ENCODE results near the gene TMC8. TPM values are rescaled to one million over a fixed set of nuclear protein-coding genes. Genes with fewer than 3 reads are reported as not detected.
"Not testable (repeated sequence)": the region's sequence is repeated elsewhere in the genome, so short reads cannot be mapped to it uniquely, and the experiment has no call there.

TMC8 gene
- total RNA-seq, 1 donor from 2014 or later: 0.94 TPM

DNA sequence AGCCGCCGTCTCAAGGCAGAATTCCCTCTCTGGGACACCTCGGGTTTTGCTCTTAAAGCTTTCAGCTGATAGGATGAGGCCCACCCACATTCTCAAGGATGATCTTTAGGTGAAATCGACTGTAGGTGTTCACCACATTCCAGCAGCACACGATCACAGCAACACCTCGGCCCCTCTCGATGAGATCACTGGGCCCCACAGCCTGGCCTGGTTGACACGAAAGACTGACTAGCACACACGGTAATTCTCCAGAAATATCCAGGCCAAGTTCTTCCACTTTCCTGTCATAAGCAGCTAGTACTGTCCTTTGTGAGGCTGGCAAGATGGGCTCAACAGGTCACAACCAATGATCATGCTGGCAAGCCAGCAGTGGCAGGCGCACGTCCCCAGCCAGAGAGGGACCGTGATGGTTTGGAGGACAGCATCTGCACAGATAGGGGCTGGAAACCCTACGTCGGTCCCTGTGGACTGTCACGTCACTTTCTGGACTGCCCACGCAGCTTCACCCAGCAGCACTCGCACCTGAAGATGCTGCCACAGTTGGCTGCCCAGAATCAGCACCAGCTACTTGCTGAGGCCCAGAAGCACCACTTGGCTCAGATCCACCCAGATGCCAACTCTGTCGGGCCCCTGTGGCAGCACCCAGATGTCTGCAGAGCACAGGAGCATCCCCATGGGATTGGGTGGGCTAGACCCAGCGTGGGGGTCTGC, 19.4 kb upstream of the TMC8 start:
- no peak for DNase-seq

DNA sequence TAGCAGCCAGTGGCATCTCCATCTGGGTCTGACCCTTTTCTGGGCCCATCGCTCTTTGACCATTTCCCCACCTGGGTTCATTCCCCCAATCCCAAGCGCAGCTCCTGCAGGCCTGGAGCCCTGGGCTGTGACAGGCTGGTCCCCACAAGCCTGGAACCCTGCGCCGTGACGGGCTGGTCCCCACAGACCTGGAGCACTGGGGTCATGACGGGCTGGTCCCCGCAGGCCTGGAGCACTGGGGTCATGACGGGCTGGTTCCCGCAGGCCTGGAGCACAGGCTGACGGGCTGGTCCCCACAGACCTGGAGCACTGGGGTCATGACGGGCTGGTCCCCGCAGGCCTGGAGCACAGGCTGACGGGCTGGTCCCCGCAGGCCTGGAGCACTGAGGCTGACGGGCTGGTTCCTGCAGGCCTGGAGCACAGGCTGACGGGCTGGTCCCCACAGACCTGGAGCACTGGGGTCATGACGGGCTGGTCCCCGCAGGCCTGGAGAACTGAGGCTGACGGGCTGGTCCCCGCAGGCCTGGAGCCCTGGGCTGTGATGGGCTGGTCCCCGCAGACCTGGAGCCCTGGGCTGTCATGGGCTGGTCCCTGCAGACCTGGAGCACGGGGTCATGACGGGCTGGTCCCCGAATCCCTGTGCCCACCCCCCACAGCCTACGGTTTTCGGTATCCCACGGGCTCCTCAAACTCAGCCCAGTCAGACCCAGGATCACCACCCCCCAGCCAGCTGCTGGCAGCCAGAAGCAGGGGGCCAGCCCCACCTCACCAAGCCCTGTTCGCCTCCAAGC, 18.6 kb upstream of the TMC8 start:
- DNase-seq: no peak

DNA sequence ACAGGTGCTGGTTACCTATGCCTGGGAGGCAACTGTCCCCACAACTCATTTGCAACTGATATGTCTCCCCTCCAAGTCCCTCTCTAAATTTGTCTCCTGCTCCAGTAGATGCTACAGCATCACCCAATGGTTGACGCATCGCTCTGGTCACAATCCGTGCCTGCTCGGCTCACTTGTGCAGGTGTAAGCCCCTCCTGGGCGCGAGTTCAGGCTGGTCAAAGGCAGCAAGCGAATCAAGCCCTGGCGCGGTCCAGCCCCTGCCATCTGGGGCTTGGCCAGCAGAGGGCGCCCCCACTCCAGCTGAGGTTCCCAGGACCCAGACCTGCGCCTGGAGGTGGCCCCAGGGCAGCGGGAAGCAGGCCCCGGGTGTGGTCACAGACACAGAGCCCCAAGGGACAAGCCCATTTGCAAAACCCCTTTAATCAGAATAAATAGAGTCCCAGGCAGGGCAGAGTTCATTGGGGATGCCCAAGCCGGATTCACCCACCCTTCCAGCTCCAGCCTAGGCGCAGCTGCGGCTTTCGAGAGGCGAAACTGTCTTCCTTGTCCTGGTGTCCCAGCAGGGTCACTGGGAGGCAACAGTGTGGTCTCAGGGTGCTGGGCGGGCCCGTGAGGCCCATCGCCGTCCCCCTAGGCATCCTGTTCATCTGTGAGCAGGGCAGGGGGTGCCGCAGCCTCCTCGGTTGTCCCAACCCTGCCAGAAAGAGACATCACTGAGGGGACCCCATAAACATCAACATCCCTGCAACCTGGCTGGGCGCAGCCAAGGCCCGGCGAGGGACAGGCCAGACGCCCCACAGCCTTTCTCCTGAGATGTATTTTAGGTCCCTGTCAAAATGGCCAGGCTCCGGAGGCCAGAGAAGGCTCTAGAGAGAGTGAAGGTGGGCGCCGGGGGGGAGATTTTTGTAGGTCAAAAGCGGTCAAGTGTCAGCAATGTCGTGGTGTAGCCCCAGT, 17.8 kb upstream of the TMC8 start:
- peak; percentile 45 for DNase-seq

- DNase-seq: no peak
Measured at GRCh38 chr17:78113804-78114785, 16.5 kb upstream of the TMC8 start.

GRCh38 chr17:78114831-78115723, 15.5 kb upstream of the TMC8 start:
- DNase-seq: peak; percentile 84

GRCh38 chr17:78115803-78116202, 14.8 kb upstream of the TMC8 start:
- not testable (repeated sequence) for DNase-seq

GRCh38 chr17:78116411-78116810, 14.2 kb upstream of the TMC8 start:
- no peak for DNase-seq

DNA sequence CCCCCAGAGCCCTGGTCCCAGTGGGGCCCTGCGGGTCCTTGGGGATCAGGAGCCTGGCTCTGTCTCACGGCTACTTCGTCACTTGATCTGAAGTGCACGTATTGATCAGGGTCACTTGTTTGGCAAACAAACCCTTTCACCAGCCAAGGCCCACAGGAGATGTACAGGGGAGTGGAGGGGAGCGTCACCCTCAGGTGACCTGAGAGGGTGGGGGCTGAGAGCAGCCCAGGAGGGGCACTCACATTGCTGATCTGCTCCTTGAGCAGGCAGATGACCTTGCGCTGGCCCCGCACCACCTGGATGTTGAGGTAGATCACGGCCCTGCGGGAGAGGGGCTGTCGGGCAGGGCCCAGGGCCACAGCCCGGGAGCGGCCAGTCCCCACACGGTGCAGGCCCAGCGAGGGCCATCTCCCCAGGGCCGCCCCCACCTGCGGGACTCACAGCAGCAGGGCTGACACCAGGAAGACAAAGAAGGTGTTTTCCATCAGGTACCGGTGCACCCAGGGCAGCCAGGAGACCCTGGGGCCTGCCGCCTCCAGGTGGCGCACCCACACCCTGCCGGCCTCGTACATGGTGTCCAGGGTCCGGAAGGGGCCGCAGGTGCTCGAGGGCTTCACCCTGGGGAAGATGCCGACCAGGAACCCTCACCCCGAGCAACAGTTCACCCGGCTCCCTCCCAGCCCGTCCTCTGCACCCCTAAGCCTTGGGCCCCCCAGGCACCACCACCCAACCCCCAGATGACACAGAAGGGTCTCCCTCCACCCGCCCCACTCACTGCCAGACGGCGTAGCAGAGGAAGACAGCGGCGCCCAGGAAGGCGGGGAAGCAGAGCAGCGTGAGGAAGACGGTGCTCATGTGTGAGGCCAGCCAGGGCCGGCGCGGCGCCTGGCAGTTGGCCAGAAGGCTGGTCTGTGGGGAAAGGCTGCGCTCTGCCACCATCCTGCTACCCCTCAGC, 13.3 kb upstream of the TMC8 start:
- no peak for DNase-seq

- no peak for DNase-seq
Measured at GRCh38 chr17:78118801-78119241, 11.8 kb upstream of the TMC8 start.

DNA sequence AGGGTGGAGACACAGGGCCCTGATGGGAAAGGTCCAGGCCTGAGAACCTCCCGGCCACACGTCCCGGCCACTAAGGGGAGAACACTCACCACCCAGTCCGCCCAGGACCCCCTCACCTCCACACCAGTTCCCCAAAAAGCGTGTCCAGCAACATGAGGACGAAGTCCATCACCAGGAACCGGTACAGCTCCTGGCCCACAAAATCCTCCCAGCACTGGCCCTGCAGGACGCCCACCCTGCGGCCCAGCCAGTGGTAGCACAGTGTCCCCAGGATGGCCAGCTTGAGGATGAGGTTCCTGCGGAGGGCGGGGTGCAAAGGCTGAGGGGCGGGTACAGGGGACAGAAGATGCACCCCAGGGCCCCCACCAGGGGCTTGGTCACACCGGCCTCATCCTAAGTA, 10.0 kb upstream of the TMC8 start:
- DNase-seq: no peak

GRCh38 chr17:78120971-78121800, 9.4 kb upstream of the TMC8 start:
- no peak for DNase-seq

DNA sequence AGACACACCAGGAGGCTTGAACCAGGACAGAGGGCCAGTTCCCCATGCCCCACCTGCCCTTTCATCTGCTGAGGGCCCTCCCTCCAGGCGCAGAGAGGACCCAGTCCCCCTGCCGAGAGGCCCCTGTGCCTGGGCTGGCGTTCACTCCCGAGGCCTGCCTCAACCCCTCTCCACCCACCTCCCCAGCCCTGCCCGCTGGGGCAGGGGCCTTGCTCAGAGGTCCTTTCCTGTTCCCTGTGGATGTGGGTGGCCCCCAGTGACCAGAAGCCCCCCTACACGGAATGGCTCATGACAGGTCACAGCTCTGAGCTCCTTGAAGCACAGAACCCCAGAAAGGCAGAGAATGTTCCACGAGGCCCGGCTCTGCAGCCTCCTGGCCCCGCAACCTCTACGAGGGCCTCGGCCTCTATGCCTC, 8.8 kb upstream of the TMC8 start:
- no peak for DNase-seq

DNA sequence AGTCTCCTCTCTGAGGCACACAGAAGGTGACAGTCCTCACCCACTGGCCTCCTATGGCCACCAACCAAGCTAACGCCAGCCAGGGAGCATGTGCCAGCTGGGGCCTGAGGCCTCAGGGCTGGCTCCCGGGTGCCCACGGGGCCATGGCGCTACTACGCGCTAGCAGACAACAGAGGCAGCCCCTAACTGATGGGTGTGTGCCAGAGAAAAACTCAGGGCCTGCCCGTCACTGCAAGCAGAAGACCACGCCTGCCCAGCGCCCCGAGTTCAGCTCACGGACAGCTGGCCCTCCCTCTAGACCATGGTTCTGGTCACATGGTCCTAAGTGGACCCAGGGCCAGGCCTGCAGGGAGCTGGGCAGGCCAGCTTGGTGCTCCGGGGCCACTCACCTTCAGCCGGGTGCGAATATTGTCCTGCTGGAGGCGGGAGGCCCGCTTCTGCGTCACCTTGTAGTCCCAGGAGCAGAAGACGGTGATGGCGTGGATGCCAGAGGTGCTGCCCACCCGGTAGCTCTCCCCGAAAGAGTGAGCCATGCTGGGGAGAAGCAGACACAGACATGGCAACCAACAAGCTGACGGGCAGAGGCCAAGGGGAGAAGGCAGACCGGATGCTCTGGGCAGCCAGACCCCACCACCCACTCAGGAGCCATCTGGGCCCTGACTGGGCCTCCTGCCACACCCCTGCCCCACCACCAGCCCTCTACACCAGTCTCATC, 8.2 kb upstream of the TMC8 start:
- DNase-seq: no peak

GRCh38 chr17:78122931-78123249, 7.7 kb upstream of the TMC8 start:
- no peak for DNase-seq

GRCh38 chr17:78123258-78123929, 7.2 kb upstream of the TMC8 start:
- no peak for DNase-seq

GRCh38 chr17:78124081-78124835, 6.3 kb upstream of the TMC8 start:
- DNase-seq: no peak
